Right lobe of liver (tissue), 6 donors: ENCODE measurements around the gene PADI2. TPM values are rescaled to one million over a fixed set of nuclear protein-coding genes. Genes with fewer than 3 reads are reported as not detected.

Experiments used
- ATAC-seq, 4 donors: fragments of 200-7000 bp; cut with Tn5 transposase; one replicate each; pipeline ENCODE4 v1.9.1; 2020; ENCODE audit warnings: mild to moderate bottlenecking in 4 of 4, moderate library complexity in 4 of 4
- DNase-seq, 3 donors: peaks; one replicate each; pipeline ENCODE4 v3.0.0-alpha.2; 2020
- H3K27ac ChIP-seq, 3 donors: fragments of 200-600 bp; one replicate each; pipeline ENCODE4 v1.8.0; 2022
- H3K27me3 ChIP-seq, 2 donors: fragments of 200-600 bp; one replicate each; pipeline ENCODE4 v1.8.0; 2022
- H3K36me3 ChIP-seq, 4 donors: fragments of 200-600 bp; sonication (generic) in 1 of 4; one replicate each; pipeline versions ENCODE4 v1.5.1 to v1.8.0; 2017 to 2022; ENCODE audit warnings: control low read depth in 1 of 4
- H3K4me1 ChIP-seq, 4 donors: fragments of 200-600 bp; sonication (generic) in 1 of 4; one replicate each; pipeline versions ENCODE4 v1.5.1 to v1.8.0; 2017 to 2022; ENCODE audit warnings: control low read depth in 1 of 4
- H3K4me3 ChIP-seq, 3 donors: fragments of 200-600 bp; one replicate each; pipeline ENCODE4 v1.8.0; 2022
- H3K9me3 ChIP-seq, 4 donors: fragments of 200-600 bp; sonication (generic) in 1 of 4; one replicate each; pipeline versions ENCODE4 v1.5.1 to v1.8.0; 2017 to 2022; ENCODE audit warnings: control low read depth in 1 of 4
- CTCF ChIP-seq, 4 donors: fragments of 200-600 bp in 3 of 4; fragments of 450-650 bp in 1 of 4; IDR thresholded peaks; one replicate each; pipeline versions ENCODE4 v1.5.1 to v1.8.0; 2016 to 2022; ENCODE audit warnings: antibody characterized with exemption in 4 of 4, mild to moderate bottlenecking in 2 of 4
- POLR2A ChIP-seq: fragments of 450-650 bp; IDR thresholded peaks from one replicate; pipeline ENCODE4 v1.6.1; 2017; ENCODE audit warnings: antibody characterized with exemption, mild to moderate bottlenecking
- WGBS: methylation state at CpG from one replicate; pipeline ENCODE4 v1.1.6; 2018; ENCODE audit warnings: low coverage, low lambda C conversion rate; ENCODE audit not compliant: insufficient coverage; ENCODE audit errors: missing lambda C conversion rate; 5-methylcytosine and 5-hydroxymethylcytosine counted together
- intact Hi-C, 2 donors: fragments of 100-400 bp; cut with DNase I; formaldehyde crosslinking; loops; one replicate each; pipeline versions ENCODE4 v1.11.2 to v1.14.1; 2022
- total RNA-seq, 6 experiments: library from RNA; depleted of rRNA in 2 of 6; stranded (reverse); fragments of >200 nt in 2 of 6; fragmentation: NEBNext Ultra II Directional in 3 of 6; extraction: Animal tissue kit (Norgen Biotek cat#: 25700) in 3 of 6; gene quantifications; one replicate each; pipeline versions ENCODE4 v1.1.0 to v1.2.4, GENCODE V29; 2016 to 2023
- donor health status: DM: no; HTN: yes; CAD: no.
- donor health status: DM: no; HTN: no; CAD: no.
- donor health status: DM: no; HTN: no; CAD: no.
- donor health status: DM: no; HTN: yes; CAD: no.
- donor health status: DM: no; HTN: yes; CAD: no.

PADI2 gene
- total RNA-seq, 6 experiments from 2014 or later = 0.20 to 1.4 (median 0.78) TPM

GRCh38 chr1:17112076-17112475 lies 7.2 kb downstream of the PADI2 start:
- Histone ChIP-seq H3K27ac (no peak overlapping the region), H3K27me3 (no peaks in the 10 kb centered on the region), H3K36me3 (no peaks in the 10 kb centered on the region), H3K9me3 (no peaks in the 10 kb centered on the region), H3K4me3 (no peak overlapping the region), H3K4me1 (no peaks in the 10 kb centered on the region)
- no peak for DNase-seq
- intact Hi-C loops = no loop called here
- no peak for ATAC-seq
- 10% methylated on average over 2 of the region's 6 CpGs for WGBS
- TF ChIP-seq POLR2A = no peak
- TF ChIP-seq CTCF (IDR thresholded peaks at IDR 0.05) = no peak

GRCh38 chr1:17110555-17110926 lies 8.7 kb downstream of the PADI2 start:
- H3K4me3 ChIP-seq = no peak overlapping the region
- no peaks in the 10 kb centered on the region for H3K9me3 ChIP-seq
- intact Hi-C loops = no loop called here
- 84% methylated on average over 2 of the region's 2 CpGs for WGBS
- no peaks in the 10 kb centered on the region for H3K27me3 ChIP-seq
- DNase-seq = no peak
- no peak for ATAC-seq
- H3K4me1 ChIP-seq = no peaks in the 10 kb centered on the region
- H3K36me3 ChIP-seq = no peaks in the 10 kb centered on the region
- H3K27ac ChIP-seq = no peak overlapping the region
- TF ChIP-seq POLR2A (no peak), CTCF (IDR thresholded peaks at IDR 0.05) (no peak)

GRCh38 chr1:17109892-17110554 lies 9.2 kb downstream of the PADI2 start:
- intact Hi-C loops = no loop called here
- DNase-seq (no peak), ATAC-seq (peak in 1 of 4 donors; percentile 72)

GRCh38 chr1:17108786-17109185 lies 10.5 kb downstream of the PADI2 start:
- intact Hi-C loops = no loop called here
- no peaks in the 10 kb centered on the region for H3K4me1 ChIP-seq

More at GRCh38 chr1:17109892-17110554, 9.2 kb downstream of the PADI2 start:
- no peaks in the 10 kb centered on the region for H3K9me3 ChIP-seq
- no peak overlapping the region for H3K4me3 ChIP-seq
- no peak overlapping the region for H3K27ac ChIP-seq
- no peaks in the 10 kb centered on the region for H3K36me3 ChIP-seq
- no peaks in the 10 kb centered on the region for H3K4me1 ChIP-seq
- TF ChIP-seq POLR2A = no peak
- no peak for TF ChIP-seq CTCF (IDR thresholded peaks at IDR 0.05)
- H3K27me3 ChIP-seq = no peaks in the 10 kb centered on the region
- WGBS = 50% methylated on average over 3 of the region's 5 CpGs

More at GRCh38 chr1:17108786-17109185, 10.5 kb downstream of the PADI2 start:
- no peak for TF ChIP-seq CTCF (IDR thresholded peaks at IDR 0.05)
- TF ChIP-seq POLR2A = no peak
- ATAC-seq (peak in 2 of 4 donors; percentile 16 to 78), DNase-seq (no peak)
- Histone ChIP-seq H3K36me3 (no peaks in the 10 kb centered on the region), H3K27me3 (no peaks in the 10 kb centered on the region), H3K27ac (no peak overlapping the region), H3K9me3 (no peaks in the 10 kb centered on the region), H3K4me3 (no peak overlapping the region)
- 100% methylated on average over 1 of the region's 1 CpG for WGBS
